Upper lobe of left lung (tissue), 6 donors: Measurements from ENCODE around the gene SSBP3. TPM values are rescaled to one million over a fixed set of nuclear protein-coding genes. Genes with fewer than 3 reads are reported as not detected.
"Not testable (repeated sequence)": the region's sequence is repeated elsewhere in the genome, so short reads cannot be mapped to it uniquely, and the experiment has no call there.

Experiments used
- ATAC-seq, 2 donors: fragments of 200-7000 bp; cut with Tn5 transposase; one replicate each; pipeline ENCODE4 v1.9.1; 2022; ENCODE audit warnings: mild to moderate bottlenecking in 2 of 2, moderate library complexity in 2 of 2; ENCODE audit not compliant: low FRiP score in 2 of 2
- DNase-seq, 2 donors: peaks; one replicate each; pipeline ENCODE4 v3.0.0-alpha.2; 2019 to 2020
- H3K27ac ChIP-seq, 4 donors: fragments of 200-600 bp; sonication (generic); one replicate each; pipeline ENCODE4 v1.5.1; 2016 to 2019
- H3K27me3 ChIP-seq, 4 donors: fragments of 200-600 bp; sonication (generic); one replicate each; pipeline ENCODE4 v1.5.1; 2017 to 2019
- H3K36me3 ChIP-seq, 4 donors: fragments of 200-600 bp; sonication (generic); one replicate each; pipeline ENCODE4 v1.5.1; 2016 to 2019
- H3K4me1 ChIP-seq, 4 donors: fragments of 200-600 bp; sonication (generic); one replicate each; pipeline ENCODE4 v1.5.1; 2018 to 2019
- H3K4me3 ChIP-seq, 4 donors: fragments of 200-600 bp; sonication (generic); one replicate each; pipeline ENCODE4 v1.5.1; 2017 to 2019; ENCODE audit warnings: mild to moderate bottlenecking in 2 of 4, moderate library complexity in 1 of 4
- H3K9me3 ChIP-seq, 4 donors: fragments of 200-600 bp; sonication (generic); one replicate each; pipeline ENCODE4 v1.5.1; 2018 to 2019
- EP300 ChIP-seq, 4 donors: sonication (generic); formaldehyde crosslinking; IDR thresholded peaks; one replicate each; pipeline ENCODE4 v1.5.1; 2017; ENCODE audit warnings: antibody characterized with exemption in 4 of 4, control low read depth in 2 of 4
- POLR2A ChIP-seq, 4 donors: fragments of 450-650 bp; IDR thresholded peaks; one replicate each; pipeline ENCODE4 v1.5.1; 2016 to 2017; ENCODE audit warnings: antibody characterized with exemption in 4 of 4, mild to moderate bottlenecking in 2 of 4
- POLR2AphosphoS5 ChIP-seq, 2 donors: sonication (generic); formaldehyde crosslinking; IDR thresholded peaks; one replicate each; pipeline ENCODE4 v1.5.1; 2017; ENCODE audit warnings: antibody characterized with exemption in 2 of 2
- WGBS, 2 donors: methylation state at CpG; one replicate each; pipeline ENCODE4 v1.1.5; 2017 to 2018; 5-methylcytosine and 5-hydroxymethylcytosine counted together
- total RNA-seq, 6 donors: library from RNA; depleted of rRNA in 4 of 6; stranded (reverse); fragments of >200 nt in 4 of 6; gene quantifications; one replicate each; pipeline versions ENCODE4 v1.1.0 to v1.2.1, GENCODE V29; 2016 to 2021
- TF ChIP-seq, protein P1 (sequence below), 6 experiments: fragments of 450-650 bp in 4 of 6; fragments of 200-600 bp in 2 of 6; sonication (generic) in 2 of 6; IDR thresholded peaks; one replicate each; pipeline ENCODE4 v1.5.1; 2016 to 2019; ENCODE audit warnings: antibody characterized with exemption in 6 of 6
- donor health status: DM: no; HTN: no; CAD: no; lungs with moderate emphysema.
- donor health status: DM: no; HTN: yes; CAD: no; lungs with severe emphysema.

Gene SSBP3
- total RNA-seq, 6 donors from 2014 or later = 17.8 to 35.6 (median 26.4) TPM

DNA sequence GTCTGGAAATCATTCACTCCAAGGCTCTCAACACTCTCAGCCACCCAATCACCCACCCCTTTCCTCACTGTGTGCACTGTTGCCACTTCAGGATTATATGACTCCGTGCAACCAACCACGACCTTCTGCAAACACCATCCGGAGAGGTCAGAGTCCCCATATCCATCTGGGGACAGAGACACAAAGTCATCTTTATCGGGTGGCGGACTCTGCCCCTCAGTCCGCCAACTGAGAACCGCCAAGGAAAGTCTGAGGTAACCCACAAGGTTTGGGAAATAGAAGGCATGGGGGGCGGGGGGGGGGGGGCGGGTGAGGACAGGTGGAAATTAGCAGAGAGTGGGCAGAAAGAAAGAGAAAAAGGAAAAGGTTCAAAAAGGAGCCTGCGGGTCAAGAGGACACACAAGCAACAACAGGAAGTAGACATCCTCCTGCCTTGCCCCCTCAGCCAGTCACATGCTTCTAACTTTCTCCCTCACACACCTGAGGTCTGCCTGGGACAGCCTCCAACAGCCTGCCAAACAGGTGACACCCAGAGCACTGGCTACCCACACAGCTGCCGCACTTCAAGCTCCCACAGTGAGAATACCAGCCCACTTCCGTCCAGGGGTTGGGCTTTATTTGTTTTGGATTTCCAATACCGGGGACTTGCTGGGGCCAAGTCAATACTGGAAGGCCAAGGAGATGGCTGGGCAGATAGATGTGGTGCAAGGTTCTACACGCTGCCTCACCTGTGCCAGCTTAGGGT is 58.1 kb downstream of the SSBP3 start:
- no peak for TF ChIP-seq POLR2AphosphoS5 (IDR thresholded peaks at IDR 0.05)
- Histone ChIP-seq H3K27me3 (no peaks in the 10 kb centered on the region), H3K4me3 (no peak overlapping the region), H3K9me3 (no peaks in the 10 kb centered on the region), H3K27ac (peak overlapping the region in 1 of 4 donors; percentile 4), H3K4me1 (peaks cover 0 to 14% (median 2%) of the 10 kb centered on the region in 4 donors), H3K36me3 (no peaks in the 10 kb centered on the region)
- ATAC-seq = peak in 1 of 2 donors; percentile 79
- peak in 1 of 2 donors; percentile 79 for DNase-seq
- WGBS, 2 donors = 54 to 74% methylated on average over 13 of the region's 14 CpGs

GRCh38 chr1:54347261-54347954 is 58.8 kb downstream of the SSBP3 start:
- ATAC-seq = no peak
- 80 to 94% methylated on average over 6 of the region's 6 CpGs for WGBS, 2 donors
- Histone ChIP-seq H3K36me3 (no peaks in the 10 kb centered on the region), H3K27me3 (no peaks in the 10 kb centered on the region), H3K27ac (no peak overlapping the region), H3K4me1 (peaks cover 0 to 14% (median 2%) of the 10 kb centered on the region in 4 donors), H3K4me3 (no peak overlapping the region), H3K9me3 (no peaks in the 10 kb centered on the region)
- DNase-seq = no peak
- TF ChIP-seq POLR2A (IDR thresholded peaks at IDR 0.05) (no peak), POLR2AphosphoS5 (IDR thresholded peaks at IDR 0.05) (no peak), EP300 (IDR thresholded peaks at IDR 0.05) (no peak)
- TF ChIP-seq, protein P1, sequence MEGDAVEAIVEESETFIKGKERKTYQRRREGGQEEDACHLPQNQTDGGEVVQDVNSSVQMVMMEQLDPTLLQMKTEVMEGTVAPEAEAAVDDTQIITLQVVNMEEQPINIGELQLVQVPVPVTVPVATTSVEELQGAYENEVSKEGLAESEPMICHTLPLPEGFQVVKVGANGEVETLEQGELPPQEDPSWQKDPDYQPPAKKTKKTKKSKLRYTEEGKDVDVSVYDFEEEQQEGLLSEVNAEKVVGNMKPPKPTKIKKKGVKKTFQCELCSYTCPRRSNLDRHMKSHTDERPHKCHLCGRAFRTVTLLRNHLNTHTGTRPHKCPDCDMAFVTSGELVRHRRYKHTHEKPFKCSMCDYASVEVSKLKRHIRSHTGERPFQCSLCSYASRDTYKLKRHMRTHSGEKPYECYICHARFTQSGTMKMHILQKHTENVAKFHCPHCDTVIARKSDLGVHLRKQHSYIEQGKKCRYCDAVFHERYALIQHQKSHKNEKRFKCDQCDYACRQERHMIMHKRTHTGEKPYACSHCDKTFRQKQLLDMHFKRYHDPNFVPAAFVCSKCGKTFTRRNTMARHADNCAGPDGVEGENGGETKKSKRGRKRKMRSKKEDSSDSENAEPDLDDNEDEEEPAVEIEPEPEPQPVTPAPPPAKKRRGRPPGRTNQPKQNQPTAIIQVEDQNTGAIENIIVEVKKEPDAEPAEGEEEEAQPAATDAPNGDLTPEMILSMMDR (IDR thresholded peaks at IDR 0.05) = no peak

DNA sequence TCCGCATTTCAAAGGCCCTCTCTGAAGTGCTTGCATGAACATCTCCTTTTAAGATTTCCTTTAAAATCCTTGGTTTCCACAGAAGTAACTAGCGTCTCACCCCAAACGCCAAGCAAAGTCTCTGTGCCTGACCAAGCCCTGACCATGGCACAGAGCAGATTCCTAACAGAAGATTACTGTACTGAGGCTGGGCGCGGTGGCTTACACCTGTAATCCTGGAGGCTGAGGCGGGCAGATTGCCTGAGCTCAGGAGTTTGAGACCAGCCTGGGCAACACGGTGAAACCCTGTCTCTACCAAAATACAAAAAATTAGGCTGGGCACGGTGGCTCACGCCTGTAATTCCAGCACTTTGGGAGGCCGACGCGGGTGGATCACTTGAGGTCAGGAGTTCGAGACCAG is 60.6 kb downstream of the SSBP3 start:
- H3K9me3 ChIP-seq, H3K4me3 ChIP-seq, ATAC-seq, H3K27ac ChIP-seq, DNase-seq, H3K27me3 ChIP-seq, H3K36me3 ChIP-seq: not testable (repeated sequence)
- peaks cover 0 to 14% (median 2%) of the 10 kb centered on the region in 4 donors for H3K4me1 ChIP-seq
- WGBS, 2 donors = 89 to 96% methylated on average over 13 of the region's 13 CpGs

- Histone ChIP-seq H3K36me3 (no peaks in the 10 kb centered on the region), H3K4me3 (no peak overlapping the region), H3K9me3 (no peaks in the 10 kb centered on the region), H3K27me3 (no peaks in the 10 kb centered on the region), H3K27ac (no peak overlapping the region), H3K4me1 (peaks cover 0 to 14% (median 2%) of the 10 kb centered on the region in 4 donors)
- no peak for TF ChIP-seq POLR2A (IDR thresholded peaks at IDR 0.05)
- no peak for TF ChIP-seq EP300 (IDR thresholded peaks at IDR 0.05)
- TF ChIP-seq POLR2AphosphoS5 (IDR thresholded peaks at IDR 0.05) = no peak
- TF ChIP-seq, protein P1 (IDR thresholded peaks at IDR 0.05) = no peak
- DNase-seq (no peak), ATAC-seq (no peak)
- WGBS, 2 donors = 65 to 85% methylated on average over 7 of the region's 7 CpGs
Observed at GRCh38 chr1:54345116-54345515, 61.1 kb downstream of the SSBP3 start.

DNA sequence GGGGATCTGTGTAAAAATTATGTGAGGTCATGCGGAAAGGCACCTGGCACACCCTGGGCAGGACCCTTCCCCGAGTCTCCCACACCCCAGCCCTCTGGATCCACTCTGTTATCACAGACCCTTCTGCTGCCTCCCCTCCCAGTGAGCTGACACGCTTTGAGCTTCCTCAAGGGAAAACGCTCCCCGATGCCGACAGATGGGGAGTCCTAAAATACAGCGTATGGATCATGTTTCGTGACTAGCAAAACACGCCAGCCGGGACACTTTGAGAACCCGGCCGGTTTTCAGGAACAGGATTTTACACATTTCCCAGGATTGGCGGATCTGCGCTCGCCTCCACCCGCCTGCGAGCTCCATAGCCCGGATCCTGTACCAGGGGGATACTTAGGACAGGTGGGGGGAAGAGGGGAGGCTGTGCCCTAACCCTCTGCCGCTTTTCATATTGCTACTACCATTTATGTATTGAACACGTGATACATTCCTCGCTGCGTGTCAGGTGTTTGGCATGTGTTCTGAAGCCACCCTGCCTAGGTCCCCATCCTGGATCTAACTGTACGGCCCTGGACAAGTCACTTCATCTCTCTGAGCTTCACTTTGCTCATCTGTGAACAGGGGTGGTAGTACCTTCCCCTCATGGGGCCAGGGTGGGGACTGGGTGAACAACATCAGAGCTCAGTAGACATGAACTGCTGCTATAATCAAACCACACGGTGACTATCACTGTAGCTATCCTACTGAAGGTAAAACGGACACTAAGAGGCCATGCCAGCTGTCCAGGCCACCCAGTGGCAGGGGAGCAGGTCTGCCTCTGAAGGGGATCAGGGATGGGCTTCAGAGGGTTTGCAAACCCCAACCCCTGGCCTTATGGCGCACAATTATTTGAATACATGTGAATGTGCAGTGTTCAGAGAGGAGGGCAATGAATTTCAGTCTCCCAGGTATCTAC is 63.2 kb downstream of the SSBP3 start:
- WGBS, 2 donors = 90 to 92% methylated on average over 25 to 26 of the region's 26 CpGs
- Histone ChIP-seq H3K4me3 (no peak overlapping the region), H3K9me3 (no peaks in the 10 kb centered on the region), H3K27me3 (no peaks in the 10 kb centered on the region), H3K4me1 (peaks cover 0 to 11% (median 6%) of the 10 kb centered on the region in 4 donors), H3K27ac (no peak overlapping the region), H3K36me3 (no peaks in the 10 kb centered on the region)
- no peak for TF ChIP-seq POLR2A (IDR thresholded peaks at IDR 0.05)
- TF ChIP-seq EP300 (IDR thresholded peaks at IDR 0.05) = no peak
- TF ChIP-seq, protein P1 (IDR thresholded peaks at IDR 0.05) = no peak
- TF ChIP-seq POLR2AphosphoS5 (IDR thresholded peaks at IDR 0.05) = no peak
- no peak for DNase-seq
- peak in 1 of 2 donors; percentile 7 for ATAC-seq
